ENCODE measurements around the gene ORC3.

DNA sequence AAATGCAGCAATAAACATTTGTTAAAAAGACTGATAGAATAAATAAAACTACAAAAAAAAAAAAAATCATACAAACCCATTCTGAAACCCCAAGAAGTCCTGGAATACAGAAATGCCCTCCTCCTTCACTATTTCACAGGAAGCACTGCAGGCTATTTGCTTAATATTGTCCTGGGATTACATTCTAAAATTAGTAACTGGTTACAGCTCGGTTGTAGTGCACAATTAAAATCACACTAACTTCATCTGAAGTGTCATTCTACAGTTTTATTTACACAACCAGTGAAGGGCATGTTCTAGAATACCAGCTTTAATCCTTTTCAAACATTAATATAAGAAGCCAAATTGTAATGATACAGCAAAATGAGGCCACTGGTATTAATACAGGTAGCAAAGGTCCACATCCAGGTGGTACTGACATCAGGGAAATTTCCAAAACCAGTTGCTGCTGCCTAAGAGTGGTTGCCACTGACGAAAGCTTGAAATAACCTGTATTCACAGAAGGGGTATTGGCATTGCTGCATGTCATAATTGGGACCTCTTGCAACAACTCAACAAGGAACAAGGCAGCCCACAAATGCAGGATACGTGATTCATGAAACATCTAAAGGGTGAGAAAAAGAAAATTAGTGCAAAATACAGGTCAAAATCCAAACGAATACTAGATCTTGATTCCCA, 85.2 kb downstream of the ORC3 start:
- TF ChIP-seq POLR2AphosphoS5 (IDR thresholded peaks at IDR 0.05; ENCODE audit: low read depth, low read length) (no peak), SIN3A (IDR thresholded peaks at IDR 0.05; ENCODE audit: borderline replicate concordance, insufficient read depth, low read length) (no peak)
